Activated naive CD8-positive, alpha-beta T cell (primary cell): ENCODE measurements around the gene WDFY4.

Experiments
- H3K27ac Mint-ChIP-seq: one replicate; pipeline ENCODE4 v1.8.0; 2021; ENCODE audit warnings: mixed read lengths
- H3K27me3 Mint-ChIP-seq: one replicate; pipeline ENCODE4 v1.8.0; 2021; ENCODE audit warnings: mixed read lengths
- H3K36me3 Mint-ChIP-seq: one replicate; pipeline ENCODE4 v1.8.0; 2021; ENCODE audit warnings: mixed read lengths
- H3K4me1 Mint-ChIP-seq: one replicate; pipeline ENCODE4 v1.8.0; 2021; ENCODE audit warnings: low read depth, mixed read lengths
- H3K4me3 Mint-ChIP-seq: one replicate; pipeline ENCODE4 v1.8.0; 2021; ENCODE audit warnings: mild to moderate bottlenecking, mixed read lengths
- H3K9me3 Mint-ChIP-seq: one replicate; pipeline ENCODE4 v1.8.0; 2021; ENCODE audit warnings: low read depth, mixed read lengths

The WDFY4 gene

GRCh38 chr10:48890888-48891850 is 206.5 kb downstream of the WDFY4 start:
- no peaks in the 10 kb centered on the region for H3K9me3 Mint-ChIP-seq
- H3K36me3 Mint-ChIP-seq, result no peaks in the 10 kb centered on the region
- H3K27ac Mint-ChIP-seq, result no peak overlapping the region
- no peak overlapping the region for H3K4me3 Mint-ChIP-seq
- H3K4me1 Mint-ChIP-seq, result no peaks in the 10 kb centered on the region
- H3K27me3 Mint-ChIP-seq, result no peaks in the 10 kb centered on the region

GRCh38 chr10:48894911-48895802 is 210.5 kb downstream of the WDFY4 start:
- Mint-ChIP-seq H3K36me3 (no peaks in the 10 kb centered on the region), H3K4me1 (no peaks in the 10 kb centered on the region), H3K4me3 (no peak overlapping the region), H3K27ac (no peak overlapping the region), H3K27me3 (no peaks in the 10 kb centered on the region), H3K9me3 (no peaks in the 10 kb centered on the region)

DNA sequence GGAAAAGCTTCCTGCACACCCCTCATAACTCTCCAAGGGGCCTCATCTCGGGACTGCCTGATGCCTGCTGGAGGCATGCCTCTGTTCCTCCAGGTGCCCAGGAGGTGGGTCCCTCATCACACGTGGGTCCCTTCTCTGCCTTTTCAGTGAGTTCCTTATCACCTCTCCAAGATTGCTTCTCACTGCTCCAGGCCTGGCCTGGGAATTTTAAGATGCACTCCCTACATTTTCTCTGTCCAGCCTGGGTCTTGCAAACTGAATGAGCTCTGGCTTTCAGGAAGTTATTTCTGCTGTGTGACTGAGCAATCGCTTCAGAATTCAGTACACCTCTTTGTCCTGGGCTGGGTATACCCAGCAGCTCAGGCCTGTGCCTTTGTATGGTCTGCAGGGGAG is 211.1 kb downstream of the WDFY4 start:
- Mint-ChIP-seq H3K27me3 (no peaks in the 10 kb centered on the region), H3K36me3 (no peaks in the 10 kb centered on the region), H3K4me3 (no peak overlapping the region), H3K4me1 (no peaks in the 10 kb centered on the region), H3K9me3 (no peaks in the 10 kb centered on the region), H3K27ac (no peak overlapping the region)

DNA sequence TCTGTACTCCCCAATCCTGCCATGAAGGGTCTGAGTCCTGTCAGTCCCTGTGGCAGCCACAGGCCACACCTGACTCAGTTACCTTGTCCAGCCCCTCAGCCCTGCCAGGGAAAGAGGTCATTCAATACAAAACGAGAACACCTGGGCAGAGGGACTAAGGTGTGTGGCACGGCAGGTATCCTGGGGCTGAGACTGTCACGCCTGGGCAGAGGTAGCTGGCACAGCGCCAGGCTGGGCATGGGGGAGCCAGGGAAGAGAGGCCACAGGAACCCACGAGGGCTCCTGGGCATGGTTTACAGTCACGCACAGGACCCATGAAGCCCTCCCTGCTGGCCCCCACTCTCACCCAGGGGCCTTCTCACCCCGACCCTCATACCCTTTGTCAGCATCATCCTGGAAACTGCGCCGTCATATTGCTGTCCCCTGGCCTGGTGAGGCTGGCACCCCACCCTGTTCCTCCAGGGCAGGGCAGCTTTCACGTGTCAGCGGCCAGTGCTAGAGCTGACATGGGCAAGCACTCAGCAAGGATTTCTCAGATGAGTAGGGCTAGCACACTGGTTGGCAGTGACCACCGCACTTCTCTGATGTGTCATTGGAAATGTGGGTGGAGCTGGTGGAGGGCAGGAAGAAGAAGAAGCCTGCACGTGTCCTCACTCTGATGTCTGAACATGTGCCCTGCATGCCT is 212.2 kb downstream of the WDFY4 start:
- H3K4me1 Mint-ChIP-seq, result no peaks in the 10 kb centered on the region
- H3K36me3 Mint-ChIP-seq, result no peaks in the 10 kb centered on the region
- no peaks in the 10 kb centered on the region for H3K27me3 Mint-ChIP-seq
- H3K9me3 Mint-ChIP-seq, result no peaks in the 10 kb centered on the region
- no peak overlapping the region for H3K4me3 Mint-ChIP-seq
- H3K27ac Mint-ChIP-seq, result no peak overlapping the region

GRCh38 chr10:48897441-48897790 is 212.7 kb downstream of the WDFY4 start:
- H3K36me3 Mint-ChIP-seq, result no peaks in the 10 kb centered on the region
- H3K4me1 Mint-ChIP-seq, result no peaks in the 10 kb centered on the region
- H3K9me3 Mint-ChIP-seq, result no peaks in the 10 kb centered on the region

DNA sequence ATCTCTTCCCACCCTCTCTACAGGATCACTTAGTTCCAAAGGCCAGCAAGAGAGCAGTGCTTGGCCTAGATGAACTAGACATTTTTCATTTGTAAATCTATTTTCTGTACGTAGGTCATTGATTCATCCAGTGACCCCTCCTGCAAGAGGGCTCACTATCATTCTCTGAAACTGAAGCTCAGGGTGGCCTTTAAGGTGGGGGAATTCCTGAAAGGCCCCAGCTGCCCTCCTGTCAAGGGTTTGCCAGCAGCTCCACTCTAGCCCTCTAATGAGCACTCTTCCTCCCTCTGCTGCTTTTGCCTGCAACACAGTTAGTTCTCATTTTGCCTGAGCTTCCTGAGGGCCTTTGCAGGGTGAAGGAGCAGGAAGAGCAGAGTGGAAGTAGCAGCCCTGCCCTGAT is 213.8 kb downstream of the WDFY4 start:
- H3K4me3 Mint-ChIP-seq, result no peak overlapping the region
- H3K27me3 Mint-ChIP-seq, result no peaks in the 10 kb centered on the region
- H3K36me3 Mint-ChIP-seq, result no peaks in the 10 kb centered on the region
- H3K27ac Mint-ChIP-seq, result no peak overlapping the region
- no peaks in the 10 kb centered on the region for H3K4me1 Mint-ChIP-seq
- no peaks in the 10 kb centered on the region for H3K9me3 Mint-ChIP-seq

More at GRCh38 chr10:48897441-48897790, 212.7 kb downstream of the WDFY4 start:
- no peak overlapping the region for H3K4me3 Mint-ChIP-seq
- H3K27me3 Mint-ChIP-seq, result no peaks in the 10 kb centered on the region
- H3K27ac Mint-ChIP-seq, result no peak overlapping the region

GRCh38 chr10:48899781-48900180 is 215.1 kb downstream of the WDFY4 start:
- Mint-ChIP-seq H3K4me3 (no peak overlapping the region), H3K9me3 (no peaks in the 10 kb centered on the region), H3K27me3 (no peaks in the 10 kb centered on the region), H3K36me3 (no peaks in the 10 kb centered on the region), H3K4me1 (no peaks in the 10 kb centered on the region), H3K27ac (no peak overlapping the region)

- H3K27ac Mint-ChIP-seq, result no peak overlapping the region
- no peaks in the 10 kb centered on the region for H3K4me1 Mint-ChIP-seq
- no peaks in the 10 kb centered on the region for H3K27me3 Mint-ChIP-seq
- no peak overlapping the region for H3K4me3 Mint-ChIP-seq
- no peaks in the 10 kb centered on the region for H3K9me3 Mint-ChIP-seq
- no peaks in the 10 kb centered on the region for H3K36me3 Mint-ChIP-seq
Observed at GRCh38 chr10:48900371-48900801, 215.7 kb downstream of the WDFY4 start.

DNA sequence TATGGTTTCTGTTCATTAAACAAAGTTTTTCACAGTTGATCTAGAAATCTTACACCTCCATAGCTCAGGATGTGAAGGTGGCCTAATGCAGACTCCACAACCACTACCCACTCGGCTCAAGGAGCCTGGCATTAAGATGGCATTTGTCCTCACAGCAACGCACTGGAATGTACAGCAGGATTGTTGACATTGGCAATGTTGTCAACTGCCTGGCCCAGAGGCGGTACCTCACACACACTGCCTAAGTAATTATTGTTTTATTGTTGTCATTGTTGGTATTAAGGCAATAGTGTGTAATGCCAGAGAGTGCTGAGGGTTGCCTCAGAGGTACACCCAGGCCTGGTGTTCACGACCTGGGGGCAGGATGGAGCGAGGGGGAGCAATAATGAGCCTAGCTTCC is 216.6 kb downstream of the WDFY4 start:
- no peak overlapping the region for H3K27ac Mint-ChIP-seq
- H3K9me3 Mint-ChIP-seq, result no peaks in the 10 kb centered on the region
- H3K4me3 Mint-ChIP-seq, result no peak overlapping the region
- no peaks in the 10 kb centered on the region for H3K4me1 Mint-ChIP-seq
- H3K27me3 Mint-ChIP-seq, result no peaks in the 10 kb centered on the region
- no peaks in the 10 kb centered on the region for H3K36me3 Mint-ChIP-seq

DNA sequence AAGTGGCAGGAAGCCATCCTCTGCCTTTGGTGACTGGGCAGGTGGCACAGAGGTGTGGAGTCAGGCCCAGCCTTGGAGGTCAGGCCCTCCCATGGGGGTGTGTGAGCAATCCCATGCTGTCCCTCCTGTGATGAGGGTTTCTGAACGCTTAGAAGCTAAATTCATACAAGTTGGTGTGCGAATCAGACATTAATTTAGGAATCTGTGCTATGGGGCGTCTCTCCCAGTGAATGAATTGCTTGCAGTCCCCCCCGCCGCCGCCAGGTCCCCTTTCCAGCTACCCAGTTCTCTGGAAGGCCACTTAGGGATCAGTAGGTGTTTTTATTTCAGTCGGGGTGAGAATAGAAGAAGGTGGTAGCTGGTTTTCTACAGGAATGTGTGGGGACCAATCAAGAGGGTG is 217.4 kb downstream of the WDFY4 start:
- no peak overlapping the region for H3K4me3 Mint-ChIP-seq

GRCh38 chr10:48903151-48903550 is 218.5 kb downstream of the WDFY4 start:
- no peaks in the 10 kb centered on the region for H3K36me3 Mint-ChIP-seq
- no peak overlapping the region for H3K27ac Mint-ChIP-seq
- H3K9me3 Mint-ChIP-seq, result no peaks in the 10 kb centered on the region
- no peak overlapping the region for H3K4me3 Mint-ChIP-seq
- no peaks in the 10 kb centered on the region for H3K4me1 Mint-ChIP-seq
- no peaks in the 10 kb centered on the region for H3K27me3 Mint-ChIP-seq

More for the DNA sequence above, 217.4 kb downstream of the WDFY4 start:
- Mint-ChIP-seq H3K27ac (no peak overlapping the region), H3K27me3 (no peaks in the 10 kb centered on the region), H3K9me3 (no peaks in the 10 kb centered on the region), H3K36me3 (no peaks in the 10 kb centered on the region), H3K4me1 (no peaks in the 10 kb centered on the region)

DNA sequence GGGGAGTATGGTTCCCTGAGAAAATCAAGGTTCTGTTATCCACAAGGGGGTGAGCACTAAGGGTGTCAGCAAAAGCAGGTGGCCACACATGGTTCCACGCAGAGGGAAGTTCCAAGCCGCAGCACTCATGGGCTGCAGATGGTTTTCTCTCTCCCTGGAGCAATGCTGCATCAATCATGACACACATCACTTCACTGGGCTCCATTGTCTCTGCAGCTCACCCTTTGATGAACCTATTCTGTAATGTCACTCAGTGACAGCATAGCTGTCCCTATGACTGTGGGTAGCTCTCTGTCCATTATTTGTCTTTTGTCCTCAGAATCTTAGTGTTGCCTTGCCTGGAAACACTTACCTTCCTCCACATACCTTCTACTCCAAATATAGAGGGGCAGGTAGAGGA is 220.2 kb downstream of the WDFY4 start:
- Mint-ChIP-seq H3K36me3 (no peaks in the 10 kb centered on the region), H3K27ac (no peak overlapping the region), H3K4me1 (no peaks in the 10 kb centered on the region), H3K9me3 (no peaks in the 10 kb centered on the region), H3K4me3 (no peak overlapping the region), H3K27me3 (no peaks in the 10 kb centered on the region)

DNA sequence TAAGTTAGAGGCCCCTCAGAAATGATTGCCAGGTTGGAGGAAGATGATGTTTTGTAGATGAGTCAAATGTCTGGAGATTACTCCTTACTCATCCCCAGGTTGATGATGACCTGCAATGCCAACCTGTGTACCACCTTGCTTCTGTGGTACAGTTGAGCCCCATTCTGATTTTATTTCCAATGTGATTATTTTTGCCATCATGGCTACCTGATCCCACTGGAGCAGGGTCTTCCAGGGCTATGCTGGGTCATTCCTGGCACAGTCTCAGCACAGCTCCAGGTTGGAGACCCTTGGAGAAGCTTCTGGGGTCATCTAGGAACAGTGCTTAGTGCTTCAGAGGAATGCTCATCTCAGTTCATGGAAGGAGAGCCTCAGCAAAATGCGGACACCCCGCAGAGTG is 220.6 kb downstream of the WDFY4 start:
- H3K27me3 Mint-ChIP-seq, result no peaks in the 10 kb centered on the region
- H3K36me3 Mint-ChIP-seq, result no peaks in the 10 kb centered on the region
- H3K9me3 Mint-ChIP-seq, result no peaks in the 10 kb centered on the region
- no peak overlapping the region for H3K4me3 Mint-ChIP-seq
- H3K4me1 Mint-ChIP-seq, result no peaks in the 10 kb centered on the region
- H3K27ac Mint-ChIP-seq, result no peak overlapping the region

GRCh38 chr10:48906841-48907240 is 222.2 kb downstream of the WDFY4 start:
- Mint-ChIP-seq H3K27ac (no peak overlapping the region), H3K27me3 (no peaks in the 10 kb centered on the region), H3K36me3 (no peaks in the 10 kb centered on the region), H3K9me3 (no peaks in the 10 kb centered on the region), H3K4me1 (no peaks in the 10 kb centered on the region), H3K4me3 (no peak overlapping the region)

GRCh38 chr10:48907730-48908129 is 223.1 kb downstream of the WDFY4 start:
- Mint-ChIP-seq H3K9me3 (no peaks in the 10 kb centered on the region), H3K27ac (no peak overlapping the region), H3K4me3 (no peak overlapping the region), H3K27me3 (no peaks in the 10 kb centered on the region), H3K36me3 (no peaks in the 10 kb centered on the region), H3K4me1 (no peaks in the 10 kb centered on the region)
